Measurements from ENCODE around the gene HOXA6.

The HOXA6 gene

GRCh38 chr7:27096768-27097514, 50.6 kb downstream of the HOXA6 start:
- peak; percentile 73 for DNase-seq (ENCODE audit: low read depth)

GRCh38 chr7:27095897-27096767, 51.4 kb downstream of the HOXA6 start, which contains the start of gene HOXA1:
TSS of gene HOXA1 (minus strand) at chr7:27096000. CDS start at chr7:27095912, 88 bp downstream.
- DNase-seq (ENCODE audit: low read depth) = peak; percentile 98
